Measurements from ENCODE around the gene LCE1C.

The LCE1C gene

GRCh38 chr1:152777510-152778137, 28.8 kb downstream of the LCE1C start:
- no peak overlapping the region for H3K27ac ChIP-seq
- TF ChIP-seq CTCF (conservative IDR thresholded peaks at IDR 0.05) (peak; percentile 78), ZFX (IDR thresholded peaks at IDR 0.05) (no peak)

GRCh38 chr1:152776361-152776760, 30.1 kb downstream of the LCE1C start:
- H3K27ac ChIP-seq, result no peak overlapping the region
- no peak for TF ChIP-seq ZFX (IDR thresholded peaks at IDR 0.05)
- no peak for TF ChIP-seq CTCF (conservative IDR thresholded peaks at IDR 0.05)

GRCh38 chr1:152774875-152775274, 31.6 kb downstream of the LCE1C start, which contains the start of gene LCE1F:
TSS of gene LCE1F (plus strand) at chr1:152775140. CDS start at chr1:152776372, 1,232 bp downstream.
- TF ChIP-seq ZFX (IDR thresholded peaks at IDR 0.05) (no peak), CTCF (conservative IDR thresholded peaks at IDR 0.05) (no peak; the same call in 1 of the 2 replicates)

GRCh38 chr1:152770411-152770810, 36.0 kb downstream of the LCE1C start:
- H3K27ac ChIP-seq, result no peak overlapping the region

More at GRCh38 chr1:152774875-152775274, 31.6 kb downstream of the LCE1C start, which contains the start of gene LCE1F:
- H3K27ac ChIP-seq, result no peak within 1 kb of the TSS

GRCh38 chr1:152768847-152769533, 37.5 kb downstream of the LCE1C start:
- TF ChIP-seq ZFX (IDR thresholded peaks at IDR 0.05), result no peak
- no peak for TF ChIP-seq CTCF (conservative IDR thresholded peaks at IDR 0.05)
- H3K27ac ChIP-seq, result no peak overlapping the region

More at GRCh38 chr1:152770411-152770810, 36.0 kb downstream of the LCE1C start:
- no peak for TF ChIP-seq ZFX (IDR thresholded peaks at IDR 0.05)
- no peak for TF ChIP-seq CTCF (conservative IDR thresholded peaks at IDR 0.05)

GRCh38 chr1:152761609-152762213, 44.7 kb downstream of the LCE1C start:
- no peak overlapping the region for H3K27ac ChIP-seq
- no peak for TF ChIP-seq CTCF (conservative IDR thresholded peaks at IDR 0.05)
- TF ChIP-seq ZFX (IDR thresholded peaks at IDR 0.05), result no peak

Data from C4-2B (cell line).